Mucosa of rectum (tissue), 2 donors: ENCODE measurements around the gene PABPN1L.
"Not testable (repeated sequence)": the region's sequence is repeated elsewhere in the genome, so short reads cannot be mapped to it uniquely, and the experiment has no call there.

ENCODE experiments used
- H3K27ac ChIP-seq, 2 donors: one replicate each; pipeline ENCODE4 v1.7.0; 2013; ENCODE audit warnings: inconsistent platforms in 2 of 2, low read depth in 2 of 2, low read length in 2 of 2
- H3K27me3 ChIP-seq, 2 donors: one replicate each; pipeline ENCODE4 v1.7.0; 2013; ENCODE audit warnings: low read length in 2 of 2; ENCODE audit not compliant: control insufficient read depth in 2 of 2, insufficient read depth in 2 of 2
- H3K36me3 ChIP-seq, 2 donors: one replicate each; pipeline ENCODE4 v1.7.0; 2013; ENCODE audit warnings: low read length in 2 of 2; ENCODE audit not compliant: control insufficient read depth in 2 of 2, insufficient read depth in 2 of 2
- H3K4me1 ChIP-seq, 2 donors: one replicate each; pipeline ENCODE4 v1.7.0; 2013; ENCODE audit warnings: low read length in 2 of 2, mild to moderate bottlenecking in 1 of 2; ENCODE audit not compliant: control insufficient read depth in 2 of 2, insufficient read depth in 2 of 2
- H3K4me3 ChIP-seq, 2 donors: one replicate each; pipeline ENCODE4 v1.7.0; 2013; ENCODE audit warnings: low read length in 2 of 2
- H3K9ac ChIP-seq, 2 donors: one replicate each; pipeline ENCODE4 v1.7.0; 2013; ENCODE audit warnings: low read length in 2 of 2, low read depth in 1 of 2, mild to moderate bottlenecking in 1 of 2
- H3K9me3 ChIP-seq, 2 donors: one replicate each; pipeline ENCODE4 v1.7.0; 2013; ENCODE audit warnings: low read length in 2 of 2; ENCODE audit not compliant: control insufficient read depth in 2 of 2
- donor health status: healthy.
- donor health status: Normal muscosa, but diverticular disease.

Gene PABPN1L

DNA sequence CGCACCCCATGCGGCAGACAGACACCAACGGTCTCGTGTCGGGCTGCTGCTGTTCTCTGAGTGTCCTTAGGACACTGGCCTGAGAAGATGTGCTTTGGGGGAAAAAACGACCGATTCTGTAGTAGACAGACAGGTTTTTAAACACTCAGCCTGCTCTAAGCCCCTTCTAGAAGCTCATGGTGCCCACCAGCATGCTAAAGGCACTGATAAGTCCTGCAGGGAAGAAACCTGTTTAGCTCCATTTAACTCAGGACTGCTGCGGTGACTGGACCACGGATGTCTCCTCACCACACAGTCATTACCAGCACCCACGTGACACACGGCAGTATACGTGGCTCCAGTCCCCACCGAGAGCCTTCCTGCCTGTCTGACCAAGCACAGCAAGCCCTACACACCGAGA, 35.7 kb downstream of the PABPN1L start:
- no peak overlapping the region for H3K27ac ChIP-seq
- peaks cover 4 to 7% of the 10 kb centered on the region in 2 donors for H3K36me3 ChIP-seq
- no peak overlapping the region for H3K9ac ChIP-seq
- H3K4me3 ChIP-seq = no peak overlapping the region
- H3K9me3 ChIP-seq = no peaks in the 10 kb centered on the region
- no peaks in the 10 kb centered on the region for H3K27me3 ChIP-seq
- H3K4me1 ChIP-seq = peaks cover 0 to 7% of the 10 kb centered on the region in 2 donors

DNA sequence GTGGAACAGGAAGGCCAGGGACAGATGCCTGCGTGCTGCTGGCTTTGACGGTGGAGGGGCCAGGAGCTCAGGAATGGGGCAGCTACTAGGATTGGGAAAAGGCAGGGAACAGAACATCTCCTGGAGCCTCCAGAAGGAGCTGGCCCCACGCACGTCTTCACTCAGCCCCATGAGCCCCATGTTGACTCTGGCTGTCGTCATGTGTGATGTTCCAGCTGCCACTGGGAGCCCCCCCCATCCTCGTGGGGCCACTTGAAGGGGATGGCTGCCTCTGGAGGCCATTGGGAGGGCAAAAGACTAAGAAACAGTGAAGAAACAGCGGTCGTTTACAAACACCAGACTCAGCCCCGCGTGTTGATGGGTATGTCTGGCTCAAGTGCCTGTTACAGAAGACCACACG, 36.2 kb downstream of the PABPN1L start:
- Histone ChIP-seq H3K27ac (no peak overlapping the region), H3K9ac (no peak overlapping the region), H3K4me3 (no peak overlapping the region), H3K36me3 (peaks cover 0 to 3% of the 10 kb centered on the region in 2 donors), H3K4me1 (peaks cover 0 to 7% of the 10 kb centered on the region in 2 donors), H3K27me3 (no peaks in the 10 kb centered on the region), H3K9me3 (no peaks in the 10 kb centered on the region)

DNA sequence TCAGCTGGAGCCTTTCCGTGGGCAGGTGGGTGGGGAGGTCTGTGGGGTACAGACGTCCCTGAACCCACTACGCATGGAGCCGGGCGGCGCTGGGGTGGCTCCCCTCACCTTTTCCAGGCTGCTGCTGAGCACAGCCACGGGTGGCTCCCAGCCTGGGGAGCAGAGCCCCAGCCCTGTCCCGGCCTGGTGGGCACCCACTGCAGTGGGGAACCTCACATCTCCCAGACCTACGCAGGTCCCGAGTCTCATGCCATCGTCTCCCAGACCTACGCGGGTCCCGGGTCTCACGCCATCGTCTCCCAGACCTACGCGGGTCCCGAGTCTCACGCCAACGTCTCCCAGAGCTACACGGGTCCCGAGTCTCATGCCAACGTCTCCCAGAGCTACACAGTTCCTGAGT, 37.7 kb downstream of the PABPN1L start:
- H3K4me1 ChIP-seq = peaks cover 0 to 7% of the 10 kb centered on the region in 2 donors
- no peak overlapping the region for H3K4me3 ChIP-seq
- no peak overlapping the region for H3K27ac ChIP-seq
- peaks cover 0 to 3% of the 10 kb centered on the region in 2 donors for H3K36me3 ChIP-seq
- H3K9ac ChIP-seq = no peak overlapping the region
- H3K9me3 ChIP-seq = no peaks in the 10 kb centered on the region
- H3K27me3 ChIP-seq = no peaks in the 10 kb centered on the region

DNA sequence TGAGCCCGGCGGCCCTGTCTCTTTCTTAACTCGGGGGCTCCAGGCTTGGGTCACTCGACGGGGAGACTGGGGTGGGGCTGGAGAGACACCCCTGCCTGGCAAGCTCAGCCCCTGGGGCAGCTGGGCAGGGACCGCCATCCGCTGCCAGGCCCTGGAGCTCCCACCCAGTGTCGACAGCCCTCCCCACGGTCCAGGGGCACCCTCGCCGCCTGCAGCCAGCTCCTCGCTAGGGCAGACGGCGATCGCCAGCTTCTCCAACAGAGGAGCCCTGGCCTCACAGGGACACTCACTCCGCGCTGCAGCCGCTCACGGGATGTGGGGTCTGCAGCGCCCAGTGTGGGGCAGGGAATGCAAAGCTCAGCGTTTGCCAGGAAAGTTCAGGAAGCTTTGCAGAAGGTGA, 38.7 kb downstream of the PABPN1L start:
- Histone ChIP-seq H3K27ac (no peak overlapping the region), H3K36me3 (peaks cover 3% of the 10 kb centered on the region in 2 donors), H3K9ac (no peak overlapping the region), H3K9me3 (no peaks in the 10 kb centered on the region), H3K27me3 (no peaks in the 10 kb centered on the region), H3K4me3 (no peak overlapping the region), H3K4me1 (peaks cover 0 to 7% of the 10 kb centered on the region in 2 donors)

GRCh38 chr16:88826070-88826840, 40.2 kb downstream of the PABPN1L start:
- Histone ChIP-seq H3K27ac (peak overlapping the region in 1 of 2 donors; percentile 22), H3K9ac (no peak overlapping the region), H3K4me1 (peaks cover 0 to 7% of the 10 kb centered on the region in 2 donors), H3K9me3 (no peaks in the 10 kb centered on the region), H3K27me3 (no peaks in the 10 kb centered on the region), H3K36me3 (peaks cover 3 to 5% of the 10 kb centered on the region in 2 donors), H3K4me3 (no peak overlapping the region)

- H3K4me3 ChIP-seq = no peak overlapping the region
- H3K9ac ChIP-seq = no peak overlapping the region
- H3K27ac ChIP-seq = no peak overlapping the region
- H3K36me3 ChIP-seq = peaks cover 3 to 5% of the 10 kb centered on the region in 2 donors
- no peaks in the 10 kb centered on the region for H3K27me3 ChIP-seq
- peaks cover 0 to 7% of the 10 kb centered on the region in 2 donors for H3K4me1 ChIP-seq
- no peaks in the 10 kb centered on the region for H3K9me3 ChIP-seq
These were observed 41.3 kb downstream of the PABPN1L start for GRCh38 chr16:88825146-88825545.

GRCh38 chr16:88824256-88825077, 42.0 kb downstream of the PABPN1L start:
- H3K27me3 ChIP-seq = no peaks in the 10 kb centered on the region
- H3K36me3 ChIP-seq = peaks cover 3 to 5% of the 10 kb centered on the region in 2 donors
- no peak overlapping the region for H3K27ac ChIP-seq
- no peaks in the 10 kb centered on the region for H3K9me3 ChIP-seq
- peaks cover 0 to 7% of the 10 kb centered on the region in 2 donors for H3K4me1 ChIP-seq
- H3K9ac ChIP-seq = no peak overlapping the region
- no peak overlapping the region for H3K4me3 ChIP-seq

- not testable (repeated sequence) for H3K9me3 ChIP-seq, H3K4me1 ChIP-seq, H3K27ac ChIP-seq, H3K9ac ChIP-seq, H3K27me3 ChIP-seq, H3K4me3 ChIP-seq, H3K36me3 ChIP-seq
These were observed 42.8 kb downstream of the PABPN1L start for GRCh38 chr16:88823646-88824045.

DNA sequence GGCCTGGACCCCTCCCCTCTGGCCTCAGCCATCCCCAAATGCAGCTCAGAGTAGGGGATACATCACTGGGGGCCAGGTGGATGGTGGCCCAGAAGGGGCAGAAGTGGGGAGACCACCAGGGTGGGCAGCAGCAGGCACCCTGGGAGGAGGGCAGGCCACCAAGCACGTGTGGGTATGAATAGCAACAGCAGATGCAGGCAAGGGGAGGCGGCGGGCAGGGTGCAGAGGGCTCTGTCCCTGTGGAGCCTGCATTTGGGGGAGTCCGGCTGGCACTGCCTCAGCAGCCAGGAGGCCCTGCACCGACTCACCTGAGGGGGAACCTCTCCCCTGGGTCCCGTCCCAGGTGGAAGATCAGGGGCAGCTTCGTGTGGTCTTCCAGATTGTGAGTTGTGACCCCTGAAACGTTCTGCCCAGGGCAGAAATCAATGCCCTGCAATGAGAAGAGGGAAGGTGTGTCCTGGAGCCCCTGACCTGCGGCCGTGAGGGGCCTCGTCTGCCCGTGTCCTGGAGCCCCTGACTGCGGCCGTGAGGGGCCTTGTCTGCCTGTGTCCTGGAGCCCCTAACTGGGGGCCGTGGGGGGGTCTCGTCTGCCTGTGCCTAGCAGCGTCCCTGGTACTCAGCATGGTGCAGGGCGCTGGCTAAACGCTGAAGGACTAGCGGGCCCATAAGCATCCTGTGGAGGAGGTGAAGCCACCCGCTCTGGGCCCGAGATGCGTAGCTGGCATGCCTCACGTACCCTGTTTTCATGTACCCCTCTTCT, 44.0 kb downstream of the PABPN1L start:
- Histone ChIP-seq H3K9ac (no peak overlapping the region), H3K4me1 (peaks cover 0 to 7% of the 10 kb centered on the region in 2 donors), H3K36me3 (peaks cover 2 to 3% of the 10 kb centered on the region in 2 donors), H3K4me3 (no peak overlapping the region), H3K9me3 (no peaks in the 10 kb centered on the region), H3K27me3 (no peaks in the 10 kb centered on the region), H3K27ac (no peak overlapping the region)
